Thoracic aorta (tissue), 2 donors: ENCODE data around the gene DMAP1. TPM values are rescaled to one million over a fixed set of nuclear protein-coding genes. Genes with fewer than 3 reads are reported as not detected.

Experiments
- ATAC-seq: fragments of 150-250 bp; one replicate; pipeline ENCODE4 v1.8.0; 2017; ENCODE audit warnings: low read depth; ENCODE audit not compliant: insufficient number of reproducible peaks, low FRiP score
- DNase-seq: peaks from one replicate; pipeline ENCODE4 v3.0.0-alpha.2; 2020; ENCODE audit warnings: low spot score
- H3K27ac ChIP-seq, 2 donors: fragments of 200-600 bp; sonication (generic); 1 replicate in 1 of 2; 2 replicates in 1 of 2; pipeline ENCODE4 v1.5.1; 2016; ENCODE audit warnings: mild to moderate bottlenecking in 2 of 2, moderate library complexity in 2 of 2
- H3K27me3 ChIP-seq: fragments of 200-600 bp; sonication (generic); replicated peaks from 2 replicates; pipeline ENCODE4 v1.6.0; 2016; ENCODE audit warnings: mild to moderate bottlenecking; ENCODE audit not compliant: insufficient read depth
- H3K36me3 ChIP-seq: fragments of 200-600 bp; sonication (generic); one replicate; pipeline ENCODE4 v1.5.1; 2016
- H3K4me1 ChIP-seq, 2 donors: fragments of 200-600 bp; sonication (generic); 1 replicate in 1 of 2; 2 replicates in 1 of 2; pipeline versions ENCODE4 v1.5.1 to v1.6.0; 2016; ENCODE audit warnings: low read depth in 2 of 2, mild to moderate bottlenecking in 1 of 2; ENCODE audit not compliant: control insufficient read depth in 1 of 2
- H3K4me3 ChIP-seq: fragments of 200-600 bp; sonication (generic); 2 replicates; pipeline ENCODE4 v1.5.1; 2016; ENCODE audit warnings: mild to moderate bottlenecking
- H3K9me3 ChIP-seq: fragments of 200-600 bp; sonication (generic); 2 replicates; pipeline ENCODE4 v1.5.1; 2016
- total RNA-seq, 2 donors: library from RNA; depleted of rRNA; stranded (reverse); fragments of >200 nt; gene quantifications; one replicate each; pipeline versions ENCODE4 v1.1.0 to v1.2.3, GENCODE V29; 2016
- TF ChIP-seq, protein P1 (sequence below): fragments of 200-600 bp; sonication (generic); IDR thresholded peaks from one replicate; pipeline ENCODE4 v1.5.1; 2019; ENCODE audit warnings: antibody characterized with exemption

DMAP1 gene
- total RNA-seq, 2 donors from 2014 or later, result 40.2 to 68.0 TPM

DNA sequence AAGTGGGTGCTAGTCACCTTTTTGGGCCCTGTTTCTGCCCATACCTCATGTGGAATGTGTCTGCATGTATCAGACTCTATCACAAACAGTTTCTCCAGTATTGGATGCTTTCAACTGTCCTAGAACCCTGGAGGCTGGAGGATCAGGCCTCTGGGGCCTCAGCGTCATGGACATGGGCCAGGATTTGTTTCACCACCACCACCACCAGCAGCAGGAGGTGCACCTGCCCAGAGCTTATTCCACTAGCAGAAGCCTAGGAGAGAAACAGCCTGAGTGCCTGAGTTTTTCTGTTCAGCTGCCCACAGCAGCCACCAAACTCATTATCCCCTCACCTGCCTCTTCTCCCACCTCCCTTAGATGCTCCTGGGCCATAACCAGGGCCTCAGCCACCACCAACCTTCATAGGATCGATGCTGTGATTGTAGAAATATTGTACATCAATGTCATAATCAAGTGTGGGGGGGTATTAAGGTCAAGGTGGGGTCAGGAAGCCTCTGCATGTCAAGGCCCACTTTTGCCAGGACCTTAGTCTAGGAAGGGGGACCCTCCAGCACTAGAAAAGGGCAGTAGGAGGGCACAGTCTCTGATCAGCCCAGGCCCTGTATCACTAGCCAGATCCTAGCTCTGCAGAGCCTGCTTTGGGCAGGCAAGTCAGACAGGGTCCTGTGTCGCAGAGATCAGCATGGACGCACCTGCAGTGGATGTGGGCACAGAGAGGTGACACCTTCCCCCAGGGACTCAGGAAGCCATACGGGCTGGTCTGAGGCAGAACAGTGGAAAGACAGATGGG is 9.3 kb downstream of the DMAP1 start:
- Histone ChIP-seq H3K27me3 (no peaks in the 10 kb centered on the region), H3K9me3 (no peaks in the 10 kb centered on the region), H3K36me3 (peaks cover 35% of the 10 kb centered on the region), H3K4me1 (no peaks in the 10 kb centered on the region), H3K4me3 (no peak overlapping the region), H3K27ac (no peak overlapping the region)
- TF ChIP-seq, protein P1, sequence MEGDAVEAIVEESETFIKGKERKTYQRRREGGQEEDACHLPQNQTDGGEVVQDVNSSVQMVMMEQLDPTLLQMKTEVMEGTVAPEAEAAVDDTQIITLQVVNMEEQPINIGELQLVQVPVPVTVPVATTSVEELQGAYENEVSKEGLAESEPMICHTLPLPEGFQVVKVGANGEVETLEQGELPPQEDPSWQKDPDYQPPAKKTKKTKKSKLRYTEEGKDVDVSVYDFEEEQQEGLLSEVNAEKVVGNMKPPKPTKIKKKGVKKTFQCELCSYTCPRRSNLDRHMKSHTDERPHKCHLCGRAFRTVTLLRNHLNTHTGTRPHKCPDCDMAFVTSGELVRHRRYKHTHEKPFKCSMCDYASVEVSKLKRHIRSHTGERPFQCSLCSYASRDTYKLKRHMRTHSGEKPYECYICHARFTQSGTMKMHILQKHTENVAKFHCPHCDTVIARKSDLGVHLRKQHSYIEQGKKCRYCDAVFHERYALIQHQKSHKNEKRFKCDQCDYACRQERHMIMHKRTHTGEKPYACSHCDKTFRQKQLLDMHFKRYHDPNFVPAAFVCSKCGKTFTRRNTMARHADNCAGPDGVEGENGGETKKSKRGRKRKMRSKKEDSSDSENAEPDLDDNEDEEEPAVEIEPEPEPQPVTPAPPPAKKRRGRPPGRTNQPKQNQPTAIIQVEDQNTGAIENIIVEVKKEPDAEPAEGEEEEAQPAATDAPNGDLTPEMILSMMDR, result no peak
- ATAC-seq (no peak), DNase-seq (no peak)

DNA sequence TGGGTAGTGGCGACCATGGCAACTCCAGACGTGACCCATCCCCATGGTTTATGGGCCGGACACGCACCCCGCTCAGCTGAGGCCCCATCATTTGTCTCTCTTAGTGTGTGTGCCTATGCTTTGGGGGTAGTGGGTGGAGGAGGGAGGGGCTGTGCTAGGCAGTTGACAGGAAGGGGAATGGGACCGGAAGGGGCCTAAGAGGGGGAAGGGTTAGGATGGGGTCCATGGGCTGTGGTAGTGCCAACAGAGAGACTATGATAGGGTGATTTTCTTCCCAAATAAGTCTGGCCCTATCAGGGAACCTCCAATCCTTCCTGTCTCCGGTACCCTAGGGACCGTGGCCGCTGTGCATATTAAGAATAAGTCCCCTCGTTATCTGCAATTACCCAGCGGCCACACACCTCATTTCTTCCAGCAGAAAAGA is 9.9 kb downstream of the DMAP1 start:
- no peak overlapping the region for H3K27ac ChIP-seq
- no peak for ATAC-seq
- H3K9me3 ChIP-seq, result no peaks in the 10 kb centered on the region
- TF ChIP-seq, protein P1, result no peak
- no peak overlapping the region for H3K4me3 ChIP-seq
- H3K36me3 ChIP-seq, result peaks cover 35% of the 10 kb centered on the region
- H3K27me3 ChIP-seq, result no peaks in the 10 kb centered on the region
- no peak for DNase-seq
- no peaks in the 10 kb centered on the region for H3K4me1 ChIP-seq

DNA sequence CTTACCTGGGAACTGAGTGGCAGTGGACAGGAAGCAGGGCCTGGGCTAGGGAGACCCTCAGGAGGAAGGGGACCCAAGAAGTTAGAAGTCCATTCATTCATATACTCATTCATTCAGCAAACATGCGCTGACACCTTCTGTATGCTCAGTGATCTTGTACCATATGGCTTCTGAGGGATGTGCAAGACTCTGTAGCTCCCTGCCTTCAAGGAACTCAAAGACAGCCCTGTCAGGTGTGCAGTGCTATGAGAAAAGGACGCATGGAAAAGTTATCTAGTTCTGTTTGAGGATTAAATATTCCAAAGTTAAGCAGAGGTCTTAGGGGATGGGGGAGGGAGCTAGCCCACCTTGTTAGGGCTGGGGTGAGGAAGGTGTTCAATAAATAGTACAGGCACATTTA is 12.5 kb downstream of the DMAP1 start:
- Histone ChIP-seq H3K36me3 (peaks cover 11% of the 10 kb centered on the region), H3K27me3 (no peaks in the 10 kb centered on the region), H3K27ac (no peak overlapping the region), H3K9me3 (no peaks in the 10 kb centered on the region), H3K4me3 (no peak overlapping the region), H3K4me1 (no peaks in the 10 kb centered on the region)
- no peak for ATAC-seq
- no peak for DNase-seq
- TF ChIP-seq, protein P1, result no peak

DNA sequence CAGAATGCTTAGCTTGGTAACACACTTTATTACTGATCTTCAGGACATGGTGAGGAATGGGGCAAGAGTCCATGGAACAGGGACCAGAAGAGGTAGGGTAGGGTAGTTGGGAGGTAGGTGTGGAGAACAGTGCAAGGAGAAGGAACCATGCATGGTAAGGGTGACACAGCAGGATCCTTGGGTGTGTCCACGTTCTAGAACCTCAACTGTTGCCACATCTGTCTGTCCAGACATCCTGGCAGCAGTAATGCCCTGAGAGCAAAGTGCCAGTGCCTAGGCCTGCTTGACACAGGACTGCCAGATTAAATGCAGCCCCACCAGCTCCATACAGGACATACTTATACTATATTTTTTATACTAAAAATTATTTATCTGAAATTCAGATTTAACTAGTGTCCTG is 13.9 kb downstream of the DMAP1 start:
- TF ChIP-seq, protein P1, result no peak
- Histone ChIP-seq H3K9me3 (no peaks in the 10 kb centered on the region), H3K4me3 (no peak overlapping the region), H3K4me1 (no peaks in the 10 kb centered on the region), H3K27ac (no peak overlapping the region), H3K27me3 (no peaks in the 10 kb centered on the region), H3K36me3 (peaks cover 3% of the 10 kb centered on the region)
- DNase-seq, result no peak
- ATAC-seq, result no peak

DNA sequence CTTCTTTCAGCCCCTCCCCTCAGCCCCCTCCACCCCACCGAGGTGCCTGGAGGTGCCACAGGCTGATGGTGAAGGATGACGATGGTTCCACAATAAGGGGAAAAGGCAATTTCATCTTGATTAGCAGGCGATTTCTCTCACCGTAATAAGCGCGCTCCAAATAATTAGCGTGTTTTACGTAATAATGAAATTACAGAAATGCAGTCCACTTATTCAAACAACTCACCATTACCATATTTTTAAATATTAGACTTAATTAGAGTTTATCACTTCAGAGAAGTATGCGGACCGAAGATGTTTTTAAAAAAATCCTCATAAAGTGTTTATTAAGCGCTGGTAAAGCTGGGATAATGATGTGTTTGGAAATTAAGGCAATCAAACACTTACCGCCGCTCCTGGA is 14.9 kb downstream of the DMAP1 start:
- no peaks in the 10 kb centered on the region for H3K27me3 ChIP-seq
- ATAC-seq, result no peak

More for the DNA sequence above, 14.9 kb downstream of the DMAP1 start:
- H3K9me3 ChIP-seq, result no peaks in the 10 kb centered on the region
- H3K4me3 ChIP-seq, result no peak overlapping the region
- peaks cover 3% of the 10 kb centered on the region for H3K36me3 ChIP-seq
- TF ChIP-seq, protein P1, result no peak
- no peak overlapping the region for H3K27ac ChIP-seq
- no peak for DNase-seq
- no peaks in the 10 kb centered on the region for H3K4me1 ChIP-seq
